Suprapubic skin (tissue), 4 donors: ENCODE measurements around the gene RARRES1.

ENCODE experiments used
- POLR2A ChIP-seq, 2 donors: fragments of 450-650 bp; IDR thresholded peaks; one replicate each; pipeline ENCODE4 v1.6.1; 2017; ENCODE audit warnings: antibody characterized with exemption in 2 of 2, mild to moderate bottlenecking in 2 of 2, moderate library complexity in 2 of 2
- POLR2AphosphoS5 ChIP-seq, 3 donors: sonication (generic); formaldehyde crosslinking; IDR thresholded peaks; one replicate each; pipeline ENCODE4 v1.6.1; 2017; ENCODE audit warnings: antibody characterized with exemption in 3 of 3
- TF ChIP-seq, protein P1 (sequence below), 2 donors: fragments of 200-600 bp in 1 of 2; fragments of 450-650 bp in 1 of 2; sonication (generic) in 1 of 2; IDR thresholded peaks; one replicate each; pipeline ENCODE4 v1.5.1; 2016 to 2019; ENCODE audit warnings: antibody characterized with exemption in 2 of 2, mild to moderate bottlenecking in 1 of 2, moderate library complexity in 1 of 2

GRCh38 chr3:158722108-158722507, 10.1 kb downstream of the RARRES1 start:
- TF ChIP-seq, protein P1, sequence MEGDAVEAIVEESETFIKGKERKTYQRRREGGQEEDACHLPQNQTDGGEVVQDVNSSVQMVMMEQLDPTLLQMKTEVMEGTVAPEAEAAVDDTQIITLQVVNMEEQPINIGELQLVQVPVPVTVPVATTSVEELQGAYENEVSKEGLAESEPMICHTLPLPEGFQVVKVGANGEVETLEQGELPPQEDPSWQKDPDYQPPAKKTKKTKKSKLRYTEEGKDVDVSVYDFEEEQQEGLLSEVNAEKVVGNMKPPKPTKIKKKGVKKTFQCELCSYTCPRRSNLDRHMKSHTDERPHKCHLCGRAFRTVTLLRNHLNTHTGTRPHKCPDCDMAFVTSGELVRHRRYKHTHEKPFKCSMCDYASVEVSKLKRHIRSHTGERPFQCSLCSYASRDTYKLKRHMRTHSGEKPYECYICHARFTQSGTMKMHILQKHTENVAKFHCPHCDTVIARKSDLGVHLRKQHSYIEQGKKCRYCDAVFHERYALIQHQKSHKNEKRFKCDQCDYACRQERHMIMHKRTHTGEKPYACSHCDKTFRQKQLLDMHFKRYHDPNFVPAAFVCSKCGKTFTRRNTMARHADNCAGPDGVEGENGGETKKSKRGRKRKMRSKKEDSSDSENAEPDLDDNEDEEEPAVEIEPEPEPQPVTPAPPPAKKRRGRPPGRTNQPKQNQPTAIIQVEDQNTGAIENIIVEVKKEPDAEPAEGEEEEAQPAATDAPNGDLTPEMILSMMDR (IDR thresholded peaks at IDR 0.05), result no peak
- TF ChIP-seq POLR2A (IDR thresholded peaks at IDR 0.05) (no peak), POLR2AphosphoS5 (IDR thresholded peaks at IDR 0.05) (no peak)
